ENCODE data around the gene ACTR2.
"Not testable (repeated sequence)": the region's sequence is repeated elsewhere in the genome, so short reads cannot be mapped to it uniquely, and the experiment has no call there.

Gene ACTR2

DNA sequence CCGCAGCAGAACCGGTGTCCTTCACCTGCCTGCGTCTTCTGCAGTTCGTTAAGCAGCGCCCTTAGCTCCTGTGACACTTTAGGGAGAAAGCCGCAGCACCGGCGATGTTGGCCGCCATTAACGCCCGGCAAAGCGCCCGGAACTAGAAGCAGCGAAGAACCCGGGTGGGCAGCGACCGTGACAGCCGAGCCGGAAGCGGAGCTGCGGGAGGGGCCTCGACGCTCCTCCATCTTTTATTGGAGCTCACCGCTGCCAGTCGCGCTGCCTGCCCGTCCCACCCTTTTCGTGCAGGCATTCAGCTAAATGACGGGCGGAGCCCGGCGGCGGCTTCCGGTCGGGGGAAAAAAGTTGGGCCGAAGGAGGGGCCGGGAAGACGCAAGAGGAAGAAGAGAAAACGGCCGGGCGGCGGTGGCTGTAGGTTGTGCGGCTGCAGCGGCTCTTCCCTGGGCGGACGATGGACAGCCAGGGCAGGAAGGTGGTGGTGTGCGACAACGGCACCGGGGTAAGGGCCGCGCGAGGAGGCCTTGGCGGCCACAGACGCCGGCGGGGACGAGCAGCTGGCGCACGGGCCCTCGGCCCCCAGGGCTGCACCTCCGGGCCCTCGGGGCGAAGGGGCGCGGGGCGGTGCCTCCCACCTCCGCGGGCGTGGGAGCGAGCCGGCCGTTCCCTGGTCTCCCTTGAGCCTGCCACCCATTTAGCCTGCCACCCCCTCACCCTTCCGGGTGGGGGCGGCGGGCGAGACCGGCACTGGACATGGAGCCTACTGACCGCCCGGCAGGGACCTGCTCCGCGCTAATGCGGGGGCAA, at the start of gene ACTR2:
ACTR2 (plus strand) TSS at position 376 of the 807 bp plus-strand sequence; CDS start at position 455, 79 bp downstream.
- DNase-seq (ENCODE audit: low spot score), result peak; percentile 95

DNA sequence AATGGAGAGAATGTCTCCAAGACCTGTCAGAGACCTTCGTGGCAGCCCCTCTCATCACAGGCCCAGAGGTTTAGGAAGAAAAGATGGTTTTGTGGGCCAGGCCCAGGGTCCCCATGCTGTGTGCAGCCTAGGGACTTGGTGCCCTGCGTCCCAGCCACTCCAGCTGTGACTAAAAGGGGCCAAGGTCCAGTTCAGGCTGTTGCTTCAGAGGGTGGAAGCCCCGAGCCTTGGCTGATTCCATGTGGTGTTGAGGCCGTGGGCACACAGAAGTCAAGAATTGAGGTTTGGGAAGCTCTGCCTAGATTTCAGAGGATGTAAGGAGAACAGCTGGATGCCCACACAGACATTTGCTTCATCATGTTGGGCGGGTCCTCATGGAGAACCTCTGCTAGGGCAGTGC, 45.1 kb upstream of the ACTR2 start:
- DNase-seq (ENCODE audit: low spot score), result no peak

DNA sequence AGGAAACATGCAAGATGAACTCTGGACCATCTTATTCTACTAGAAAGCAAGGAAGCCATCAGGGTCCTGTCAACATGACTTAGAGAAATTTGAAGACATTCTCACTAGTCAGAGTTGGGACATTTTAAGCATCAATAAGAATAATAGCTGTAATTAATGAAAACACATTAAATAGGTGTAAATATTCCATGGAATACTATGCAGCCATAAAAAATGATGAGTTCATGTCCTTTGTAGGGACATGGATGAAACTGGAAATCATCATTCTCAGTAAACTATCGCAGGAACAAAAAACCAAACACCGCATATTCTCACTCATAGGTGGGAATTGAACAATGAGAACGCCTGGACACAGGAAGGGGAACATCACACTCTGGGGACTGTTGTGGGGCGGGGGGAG, 44.2 kb upstream of the ACTR2 start:
- DNase-seq (ENCODE audit: low spot score), result not testable (repeated sequence)

DNA sequence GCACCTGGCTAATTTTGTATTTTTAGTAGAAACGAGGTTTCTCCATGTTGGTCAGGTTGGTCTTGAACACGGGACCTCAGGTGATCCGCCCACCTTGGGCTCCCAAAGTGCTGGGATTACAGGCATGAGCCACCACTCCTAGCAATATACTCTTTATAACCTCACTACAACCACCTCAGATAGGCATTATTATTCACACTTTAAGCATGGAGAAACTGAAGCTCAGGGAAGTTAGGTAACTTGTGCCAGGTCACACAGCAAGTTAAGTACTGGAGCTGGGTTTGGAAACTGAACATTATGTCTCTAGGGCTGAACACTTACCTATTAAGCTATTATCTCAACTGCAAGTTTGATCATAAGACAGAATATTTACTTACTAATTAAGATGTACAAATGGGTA, 42.6 kb upstream of the ACTR2 start:
- DNase-seq (ENCODE audit: low spot score), result no peak

DNA sequence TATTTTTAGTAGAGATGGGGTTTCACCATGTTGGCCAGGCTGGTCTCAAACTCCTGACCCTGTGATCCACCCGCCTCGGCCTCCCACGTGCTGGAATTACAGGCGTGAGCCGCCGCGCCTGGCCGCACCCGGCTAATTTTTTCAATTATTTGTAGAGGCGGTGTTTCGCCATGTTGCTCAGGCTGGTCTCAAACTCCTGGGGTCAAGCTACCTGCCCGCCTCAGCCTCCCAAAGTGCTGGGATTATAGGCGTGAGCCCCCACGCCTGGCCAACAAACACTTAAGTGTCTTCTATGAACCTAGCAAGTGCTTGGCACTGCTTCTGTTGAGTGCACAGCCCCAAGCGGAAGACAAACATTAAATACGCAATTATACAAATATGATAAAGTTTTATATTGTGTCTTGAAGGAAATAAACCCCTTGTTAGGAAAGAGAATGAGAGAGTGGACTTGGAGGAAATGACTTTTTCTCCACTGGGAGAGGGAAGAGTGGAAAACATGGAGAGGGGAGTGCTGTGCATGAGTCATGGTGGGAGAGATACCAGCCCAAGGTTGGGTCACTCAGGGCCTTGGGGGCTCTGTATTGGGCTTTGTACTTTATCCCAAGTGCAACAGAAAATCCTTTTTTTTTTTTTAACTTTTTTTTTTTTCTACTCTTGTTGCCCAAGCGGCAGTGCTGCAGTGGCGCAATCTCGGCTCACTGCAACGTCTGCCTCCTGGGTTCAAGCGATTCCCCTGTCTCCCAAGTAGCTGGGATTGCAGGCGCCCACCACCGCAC, 41.4 kb upstream of the ACTR2 start:
- no peak for DNase-seq (ENCODE audit: low spot score)

DNA sequence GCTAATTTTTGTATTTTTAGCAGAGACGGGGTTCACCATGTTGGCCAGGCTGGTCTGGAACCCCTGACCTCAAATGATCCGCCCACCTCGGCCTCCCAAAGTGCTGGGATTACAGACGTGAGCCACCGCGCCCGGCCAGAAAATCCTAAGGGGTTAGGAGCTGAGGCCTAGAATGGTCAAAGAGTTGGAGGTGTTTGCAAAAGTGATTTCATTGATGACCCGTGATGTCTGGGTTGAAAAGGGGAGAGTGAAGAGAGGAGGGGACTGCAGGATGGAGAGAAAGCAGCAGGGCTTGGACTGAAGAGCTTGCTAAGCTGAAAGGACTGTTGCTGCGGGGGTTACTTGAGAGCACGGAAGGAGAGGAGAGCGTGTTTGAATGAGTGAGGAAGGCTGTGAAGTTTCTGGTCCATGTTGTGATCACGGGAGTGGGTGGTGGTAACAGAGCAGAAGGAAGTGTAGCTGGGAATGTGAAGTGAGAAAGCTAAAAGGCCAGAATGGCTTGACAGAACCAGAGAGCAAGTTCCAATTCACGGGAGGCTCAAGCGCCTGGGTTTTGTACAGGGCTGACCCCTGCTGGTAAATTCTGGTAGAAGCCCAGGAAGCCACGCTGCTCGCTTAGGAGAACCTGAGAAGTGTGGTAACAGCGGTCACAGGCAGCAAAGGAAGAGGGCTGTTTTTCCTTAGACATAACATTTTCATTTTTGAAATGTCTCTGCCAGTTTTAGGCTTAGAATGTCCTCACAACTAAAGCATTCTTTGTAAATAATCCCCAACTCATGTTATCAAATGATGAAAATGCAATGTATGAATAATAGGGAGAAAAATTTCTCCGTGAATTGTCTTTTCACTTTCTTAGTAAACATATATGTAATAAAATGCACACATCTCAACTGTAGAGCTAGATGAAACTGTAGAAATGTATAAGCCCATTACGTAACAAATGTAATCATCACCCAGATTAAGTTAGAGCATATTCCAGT, 40.5 kb upstream of the ACTR2 start:
- DNase-seq (ENCODE audit: low spot score), result peak; percentile 50

DNA sequence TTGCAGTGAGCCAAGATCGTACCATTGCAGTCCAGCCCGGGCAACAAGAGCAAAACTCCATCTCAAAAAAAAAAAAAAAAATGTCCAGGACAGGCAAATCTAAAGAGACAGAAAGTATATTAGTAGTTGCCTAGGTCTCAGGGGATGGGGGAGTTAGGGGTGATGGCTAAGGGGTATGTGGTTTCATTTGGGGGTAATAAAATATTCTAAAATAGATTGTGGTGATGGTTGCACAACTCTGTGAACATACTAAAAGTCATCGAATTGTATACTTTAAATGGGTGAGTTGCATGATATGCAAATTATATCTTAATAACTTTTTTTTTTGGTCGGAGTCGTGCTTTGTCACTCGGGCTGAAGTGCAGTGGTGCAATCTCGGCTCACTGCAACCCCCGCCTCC, 34.2 kb upstream of the ACTR2 start:
- DNase-seq (ENCODE audit: low spot score), result no peak

DNA sequence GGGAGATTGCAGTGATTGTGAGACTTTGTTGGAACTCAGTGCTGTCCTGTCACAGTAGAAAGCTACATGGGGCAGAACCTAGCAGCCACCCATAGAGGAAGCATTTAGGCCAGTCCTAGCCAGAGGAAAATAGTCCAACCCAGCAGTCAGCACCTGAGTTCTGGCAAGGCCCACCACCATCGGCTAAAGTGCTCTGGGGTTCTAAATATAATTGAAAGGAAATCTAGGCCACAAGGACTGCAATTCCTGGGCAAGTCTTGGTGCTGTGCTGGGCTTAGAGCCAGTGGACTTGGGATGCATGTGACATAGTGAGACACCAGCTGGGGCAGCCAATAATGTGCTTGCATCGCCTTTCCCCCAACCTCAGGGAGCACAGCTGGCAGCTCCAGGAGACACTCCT, 28.9 kb upstream of the ACTR2 start:
- no peak for DNase-seq (ENCODE audit: low spot score)

DNA sequence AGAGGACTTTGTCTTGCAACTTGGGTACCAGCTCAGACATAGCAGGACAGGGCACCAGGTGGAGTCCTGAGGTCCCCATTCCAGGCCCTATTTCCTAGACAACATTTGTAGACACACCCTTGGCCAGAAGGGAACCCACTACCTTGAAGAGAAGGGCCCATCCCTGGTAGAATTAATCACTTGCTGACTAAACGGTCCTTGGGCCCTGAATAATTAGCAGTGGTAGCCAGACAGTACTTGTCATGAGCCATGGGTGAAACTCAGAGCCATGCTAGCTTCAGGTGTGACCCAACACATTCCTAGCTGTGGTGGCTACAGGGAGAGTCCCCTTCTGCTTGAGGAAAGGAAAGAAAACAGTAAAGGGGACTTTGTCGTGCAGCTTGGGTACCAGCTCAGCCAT, 28.5 kb upstream of the ACTR2 start:
- no peak for DNase-seq (ENCODE audit: low spot score)

DNA sequence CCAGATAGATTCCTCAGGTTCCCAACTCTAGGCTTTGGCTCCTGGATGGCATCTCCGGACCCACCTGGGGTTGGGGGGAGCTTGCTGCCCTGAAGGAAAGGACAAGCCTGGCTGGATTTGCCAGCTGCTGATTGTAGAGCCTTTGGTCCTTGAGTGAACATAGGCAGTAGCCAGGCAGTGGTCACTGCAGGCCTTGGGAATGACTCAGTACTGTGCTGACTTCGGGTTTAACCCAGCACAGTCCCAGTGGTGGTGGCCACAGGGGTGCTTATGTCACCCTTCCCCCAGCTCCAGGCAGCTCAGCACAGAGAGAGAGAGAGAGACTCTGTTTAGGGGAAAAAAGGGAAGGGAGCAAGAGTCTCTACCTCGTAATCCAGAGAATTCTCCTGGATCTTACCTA, 27.7 kb upstream of the ACTR2 start:
- DNase-seq (ENCODE audit: low spot score), result no peak

DNA sequence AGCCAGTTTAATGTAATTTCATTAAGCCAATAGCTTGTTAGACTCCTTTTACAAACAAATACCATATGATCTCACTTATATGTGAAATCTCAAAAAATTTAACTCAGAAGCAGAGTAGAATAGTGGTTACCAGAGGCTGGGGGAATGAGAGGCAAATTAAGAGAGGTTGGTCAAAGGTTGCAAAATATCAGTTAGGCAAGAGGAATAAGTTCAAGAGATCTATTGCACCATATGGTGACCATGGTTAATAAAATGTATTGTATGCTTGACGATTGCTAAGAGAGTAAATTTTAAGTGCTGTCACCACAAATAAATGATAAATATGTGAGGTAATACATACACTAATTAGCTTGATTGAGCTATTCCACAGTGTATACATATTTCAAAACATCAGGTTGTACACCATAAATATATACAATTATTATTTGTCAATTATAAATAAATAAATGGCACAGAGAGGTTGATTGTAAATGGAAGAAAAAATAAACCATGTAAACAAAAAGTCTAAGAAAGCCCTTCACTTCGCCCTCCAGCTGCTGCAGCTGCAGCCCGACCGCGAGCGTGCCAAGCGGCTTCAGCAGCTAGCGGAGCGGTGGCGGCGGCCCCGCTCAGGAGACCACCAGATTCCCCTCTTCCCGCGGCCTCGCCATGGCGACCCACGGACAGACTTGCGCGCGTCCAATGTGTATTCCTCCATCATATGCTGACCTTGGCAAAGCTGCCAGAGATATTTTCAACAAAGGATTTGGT, 23.0 kb upstream of the ACTR2 start:
- DNase-seq (ENCODE audit: low spot score), result no peak

DNA sequence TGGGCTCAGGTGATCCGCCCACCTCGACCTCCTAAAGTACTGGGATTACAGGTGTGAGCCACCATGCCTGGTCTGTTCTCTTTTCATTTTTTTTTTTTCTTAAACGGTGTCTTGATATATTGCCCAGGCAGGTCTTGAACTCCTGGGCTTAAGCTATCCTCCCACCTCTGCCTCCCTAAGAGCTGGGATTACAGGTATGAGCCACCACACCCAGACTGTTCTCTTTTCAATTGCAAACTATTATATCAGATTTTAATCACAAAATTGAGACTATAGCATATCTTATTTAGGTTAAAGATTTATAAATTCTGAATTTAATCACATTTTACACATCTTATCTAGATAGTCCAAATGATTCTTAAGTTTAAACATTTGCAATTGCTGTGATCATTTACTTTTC, 15.5 kb upstream of the ACTR2 start:
- no peak for DNase-seq (ENCODE audit: low spot score)

DNA sequence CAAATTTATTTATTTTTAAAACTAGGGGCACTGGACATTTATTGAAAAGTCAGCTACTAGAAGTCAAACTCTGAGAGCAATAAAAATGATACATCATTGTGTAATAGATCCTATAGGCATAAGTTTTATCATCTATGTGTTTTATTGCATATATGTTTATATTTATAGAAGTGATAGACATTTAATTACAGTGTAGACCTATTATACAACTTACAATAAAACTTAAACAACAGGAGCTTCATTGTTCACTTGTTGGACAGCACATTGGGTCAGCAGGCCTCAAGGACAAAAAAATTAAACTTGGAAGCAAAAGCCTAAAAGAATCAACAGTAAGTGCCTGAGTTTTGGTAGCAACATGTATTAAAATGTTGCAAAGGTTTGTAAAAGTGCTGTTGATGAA, 15.0 kb upstream of the ACTR2 start:
- DNase-seq (ENCODE audit: low spot score), result no peak

DNA sequence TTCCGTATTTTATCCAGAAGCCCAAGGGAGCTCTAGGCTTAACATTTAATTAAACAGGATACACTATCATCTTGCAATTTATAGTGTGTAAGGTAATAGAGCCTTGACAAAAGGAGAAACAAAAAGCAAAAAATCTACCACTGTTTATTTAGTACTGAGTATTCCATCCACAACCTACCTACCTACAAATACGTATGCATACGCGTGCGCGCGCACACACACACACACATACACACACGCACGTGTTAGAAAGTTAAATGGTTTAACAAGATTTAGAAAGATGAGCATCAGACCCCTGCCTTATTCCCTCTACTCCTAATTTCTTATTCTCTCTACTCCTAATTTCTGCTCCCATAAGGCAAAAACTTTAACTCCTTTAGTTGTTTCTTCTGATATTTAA, 14.6 kb upstream of the ACTR2 start:
- DNase-seq (ENCODE audit: low spot score), result no peak

DNA sequence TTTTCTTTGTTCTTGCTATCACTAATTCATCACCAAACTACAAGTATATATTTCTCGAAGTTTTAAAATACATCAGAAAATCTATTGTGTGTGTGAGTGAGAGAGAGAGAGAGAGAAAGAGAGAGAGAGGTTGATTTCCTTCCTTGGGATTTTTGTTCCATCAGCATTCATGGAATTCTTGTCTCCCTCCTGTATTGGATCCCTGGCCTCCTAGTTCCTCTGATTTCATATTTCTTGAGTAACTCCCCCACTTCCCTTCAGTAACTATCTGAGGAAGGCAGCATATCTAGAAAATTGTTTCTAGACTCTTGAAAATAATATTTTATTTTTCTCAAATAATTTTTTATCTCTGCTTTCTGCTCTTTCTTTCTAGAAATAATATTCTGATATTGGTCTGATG, 13.3 kb upstream of the ACTR2 start:
- DNase-seq (ENCODE audit: low spot score), result no peak

DNA sequence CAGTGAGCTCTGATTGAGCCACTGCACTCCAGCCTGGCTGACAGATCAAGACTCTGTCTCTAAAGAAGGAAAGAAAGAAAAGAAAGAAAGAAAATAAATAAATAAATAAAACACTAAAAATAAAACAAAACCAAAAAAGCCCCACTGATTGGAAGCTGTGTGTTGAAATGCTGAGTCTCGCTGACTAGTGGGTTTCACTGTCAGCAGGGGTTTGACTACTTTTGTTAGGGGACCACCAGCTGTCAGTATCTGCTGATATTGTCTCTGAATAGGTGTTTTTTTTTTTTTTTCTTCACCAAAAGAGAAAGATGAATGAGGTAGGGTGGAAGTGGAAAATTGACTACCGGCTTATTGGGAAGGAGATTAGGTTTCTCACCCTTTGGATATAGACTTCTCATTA, 12.8 kb upstream of the ACTR2 start:
- DNase-seq (ENCODE audit: low spot score), result no peak

DNA sequence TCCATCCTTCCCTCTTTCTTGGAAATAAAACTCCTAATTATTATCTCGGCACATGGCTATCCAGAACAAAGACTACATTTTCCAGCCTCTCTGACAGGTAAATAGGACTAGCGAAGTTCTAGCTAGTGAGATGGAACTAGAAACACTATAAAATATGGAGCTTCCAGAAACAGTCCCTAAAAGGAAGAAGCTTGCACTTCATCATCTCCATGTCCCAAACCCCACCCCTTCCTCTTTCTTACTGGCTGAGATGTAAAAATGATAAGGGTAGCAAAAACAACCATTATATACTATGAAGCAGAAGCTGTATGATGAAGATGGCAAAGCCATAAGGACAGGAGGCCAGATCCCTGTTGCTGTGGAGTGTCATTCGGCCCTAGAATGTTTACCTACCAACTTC, 11.7 kb upstream of the ACTR2 start:
- DNase-seq (ENCODE audit: low spot score), result no peak

DNA sequence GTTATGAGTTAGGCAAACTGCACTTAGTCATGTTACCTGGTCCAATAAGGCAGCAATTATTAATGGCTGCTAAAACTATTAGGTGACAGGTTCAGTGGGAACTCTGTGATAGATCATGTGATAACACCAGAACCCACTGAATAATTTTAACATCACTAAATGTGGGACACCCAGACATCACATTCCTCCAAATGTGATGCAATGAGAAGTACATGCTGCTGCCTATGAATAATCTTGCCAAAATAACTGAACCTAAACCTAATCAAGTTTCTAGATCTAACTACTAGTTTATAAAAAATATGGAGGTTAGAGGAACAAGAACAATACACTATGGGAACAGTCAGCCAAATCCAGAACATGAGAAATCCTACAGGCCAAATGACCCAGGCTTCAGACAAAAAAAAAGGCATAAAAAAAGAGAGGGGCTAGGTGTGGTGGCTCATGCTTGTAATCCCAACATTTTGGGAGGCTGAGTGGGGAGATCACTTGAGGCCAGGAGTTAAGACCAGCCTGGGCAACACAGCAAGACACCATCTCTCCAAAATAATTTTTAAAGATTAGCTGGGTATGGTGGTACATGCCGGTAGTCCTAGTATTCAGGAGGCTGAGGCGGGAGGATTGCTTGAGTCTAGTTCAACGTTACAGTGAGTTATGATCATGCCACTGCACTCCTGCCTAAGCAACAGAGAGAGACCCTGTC, 7.0 kb upstream of the ACTR2 start:
- DNase-seq (ENCODE audit: low spot score), result no peak

DNA sequence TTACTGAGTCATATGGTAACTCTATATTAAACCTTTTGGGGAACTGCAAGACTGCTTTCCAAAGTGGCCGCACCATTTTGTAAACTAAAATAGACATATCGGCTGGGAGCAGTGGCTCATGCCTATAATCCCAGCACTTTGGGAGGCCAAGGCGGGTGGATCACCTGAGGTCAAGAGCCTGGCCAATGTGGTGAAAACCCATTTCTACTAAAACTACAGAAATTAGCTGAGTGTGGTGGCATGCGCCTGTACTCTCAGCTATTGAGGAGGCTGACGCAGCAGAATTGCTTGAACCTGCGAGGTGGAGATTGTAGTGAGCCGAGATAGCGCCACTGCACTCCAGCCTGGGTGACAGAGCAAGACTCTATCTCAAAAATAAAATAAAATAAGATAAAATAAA, 6.4 kb upstream of the ACTR2 start:
- DNase-seq (ENCODE audit: low spot score), result not testable (repeated sequence)

DNA sequence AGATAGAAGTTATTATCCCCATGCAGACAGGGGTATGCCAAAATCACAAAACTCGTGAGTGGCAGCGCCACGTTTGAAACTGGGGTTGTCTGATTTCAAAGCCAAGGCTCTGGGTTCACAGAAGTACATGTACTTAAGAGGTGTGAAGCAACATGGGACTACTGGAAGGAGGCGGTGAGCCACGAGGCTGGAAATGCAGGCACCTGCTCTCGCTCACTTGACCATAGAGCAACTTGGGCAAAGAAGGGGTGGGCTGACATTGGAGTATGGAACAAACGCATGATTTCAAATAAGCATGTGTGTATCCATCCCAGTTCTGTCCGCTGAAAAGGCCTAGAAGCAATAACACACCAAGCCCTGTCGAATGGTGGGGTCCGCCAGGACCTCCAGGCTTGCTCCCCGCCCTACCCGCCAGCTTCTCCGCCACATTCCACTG, 593 bp upstream of the ACTR2 start:
- no peak for DNase-seq (ENCODE audit: low spot score)

DNA sequence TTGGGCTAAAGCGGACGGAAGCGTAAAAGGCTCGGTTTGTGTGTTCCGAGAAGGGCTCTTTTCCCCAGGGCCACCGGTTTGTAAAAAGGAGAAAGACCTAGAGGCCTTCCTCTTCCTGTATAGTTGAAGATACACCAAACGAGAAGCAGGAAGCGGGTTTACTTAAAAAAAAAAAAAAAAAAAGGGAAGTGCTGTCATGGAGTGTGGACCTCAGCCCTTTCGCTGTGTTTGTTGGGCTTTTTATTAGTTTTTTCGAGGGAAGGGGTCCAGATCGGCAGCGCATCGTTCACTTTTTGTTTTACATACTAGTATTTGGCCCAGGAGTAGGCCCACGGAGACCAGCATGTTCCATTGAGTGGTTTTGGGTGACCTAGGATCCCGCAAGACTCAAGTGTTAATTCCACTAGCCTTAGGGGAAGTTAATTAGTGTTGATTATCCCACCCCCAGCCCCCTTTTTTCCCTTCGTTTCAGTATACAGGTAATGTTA, 676 bp downstream of the ACTR2 start:
- DNase-seq (ENCODE audit: low spot score), result peak; percentile 31

Measured in hematopoietic multipotent progenitor cell treated with erythropoietin and hydrocortisone succinate and interleukin-3 and kit ligand, for 15 days (in vitro differentiated cells).